Activated CD4-positive, alpha-beta T cell treated with anti-CD3 and anti-CD28 coated beads, Interleukin-2, amount 10 ng/mL, durations not matched to agents 24 days and 14 days (primary cell): ENCODE data around the gene SSU72. TPM values are rescaled to one million over a fixed set of nuclear protein-coding genes. Genes with fewer than 3 reads are reported as not detected.
"Not testable (repeated sequence)": the region's sequence is repeated elsewhere in the genome, so short reads cannot be mapped to it uniquely, and the experiment has no call there.

Experiments
- DNase-seq: peaks from one replicate; pipeline ENCODE4 v3.0.0; 2022
- H3K27ac Mint-ChIP-seq: one replicate; pipeline ENCODE4 v1.8.0; 2022; ENCODE audit warnings: mild to moderate bottlenecking, mixed read lengths
- H3K27me3 Mint-ChIP-seq: one replicate; pipeline ENCODE4 v1.8.0; 2022; ENCODE audit warnings: mixed read lengths
- H3K36me3 Mint-ChIP-seq: one replicate; pipeline ENCODE4 v1.8.0; 2022; ENCODE audit warnings: low read depth, mild to moderate bottlenecking, mixed read lengths
- H3K4me1 Mint-ChIP-seq: one replicate; pipeline ENCODE4 v1.8.0; 2021; ENCODE audit warnings: mixed read lengths
- H3K4me3 Mint-ChIP-seq: one replicate; pipeline ENCODE4 v1.8.0; 2022; ENCODE audit warnings: mild to moderate bottlenecking, moderate library complexity, mixed read lengths
- H3K9me3 Mint-ChIP-seq: one replicate; pipeline ENCODE4 v1.8.0; 2021; ENCODE audit warnings: mixed read lengths
- intact Hi-C: fragments of 100-400 bp; cut with micrococcal nuclease; formaldehyde crosslinking; loops from one replicate; pipeline ENCODE4 v1.15.1; 2023
- total RNA-seq: library from RNA; stranded (reverse); gene quantifications from 2 replicates; pipeline ENCODE4 v1.2.3, GENCODE V29; 2022

Gene SSU72
- total RNA-seq, 1 donor from 2014 or later, result 134 TPM

- Mint-ChIP-seq H3K27ac (no peak overlapping the region), H3K27me3 (no peaks in the 10 kb centered on the region), H3K36me3 (peaks cover 55% of the 10 kb centered on the region), H3K4me1 (peaks cover 17% of the 10 kb centered on the region), H3K9me3 (no peaks in the 10 kb centered on the region), H3K4me3 (no peak overlapping the region)
- intact Hi-C loops, result no loop called here
- DNase-seq, result no peak
These were observed 9.3 kb downstream of the SSU72 start for GRCh38 chr1:1565340-1565739.

- H3K27ac Mint-ChIP-seq, result no peak overlapping the region
- H3K4me3 Mint-ChIP-seq, result no peak overlapping the region
- no peaks in the 10 kb centered on the region for H3K9me3 Mint-ChIP-seq
- intact Hi-C loops, result no loop called here
- H3K27me3 Mint-ChIP-seq, result no peaks in the 10 kb centered on the region
- H3K36me3 Mint-ChIP-seq, result peaks cover 52% of the 10 kb centered on the region
- DNase-seq, result no peak
- peaks cover 9% of the 10 kb centered on the region for H3K4me1 Mint-ChIP-seq
These were observed 10.4 kb downstream of the SSU72 start for GRCh38 chr1:1564268-1564667.

GRCh38 chr1:1563688-1564087 is 11.0 kb downstream of the SSU72 start:
- Mint-ChIP-seq H3K27me3 (no peaks in the 10 kb centered on the region), H3K36me3 (peaks cover 53% of the 10 kb centered on the region), H3K9me3 (no peaks in the 10 kb centered on the region), H3K4me3 (no peak overlapping the region), H3K4me1 (peaks cover 8% of the 10 kb centered on the region), H3K27ac (no peak overlapping the region)
- intact Hi-C loops, result no loop called here
- no peak for DNase-seq

GRCh38 chr1:1562556-1563195 is 12.0 kb downstream of the SSU72 start:
- no peak for DNase-seq
- no peaks in the 10 kb centered on the region for H3K27me3 Mint-ChIP-seq
- peaks cover 9% of the 10 kb centered on the region for H3K4me1 Mint-ChIP-seq
- H3K4me3 Mint-ChIP-seq, result no peak overlapping the region
- H3K36me3 Mint-ChIP-seq, result peaks cover 55% of the 10 kb centered on the region
- no peak overlapping the region for H3K27ac Mint-ChIP-seq
- intact Hi-C loops, result no loop called here
- no peaks in the 10 kb centered on the region for H3K9me3 Mint-ChIP-seq

GRCh38 chr1:1561801-1562470 is 12.7 kb downstream of the SSU72 start:
- no peak overlapping the region for H3K27ac Mint-ChIP-seq
- H3K36me3 Mint-ChIP-seq, result peaks cover 49% of the 10 kb centered on the region
- no peaks in the 10 kb centered on the region for H3K27me3 Mint-ChIP-seq
- intact Hi-C loops, result no loop called here
- no peak for DNase-seq
- H3K4me3 Mint-ChIP-seq, result no peak overlapping the region
- H3K4me1 Mint-ChIP-seq, result peaks cover 4% of the 10 kb centered on the region
- no peaks in the 10 kb centered on the region for H3K9me3 Mint-ChIP-seq

- DNase-seq, result no peak
- Mint-ChIP-seq H3K4me1 (peaks cover 2% of the 10 kb centered on the region), H3K9me3 (no peaks in the 10 kb centered on the region), H3K27me3 (no peaks in the 10 kb centered on the region), H3K4me3 (no peak overlapping the region), H3K36me3 (peaks cover 37% of the 10 kb centered on the region), H3K27ac (no peak overlapping the region)
- intact Hi-C loops, result no loop called here
These were observed 14.5 kb downstream of the SSU72 start for GRCh38 chr1:1560178-1560577.

- Mint-ChIP-seq H3K27ac (no peak overlapping the region), H3K27me3 (no peaks in the 10 kb centered on the region), H3K4me3 (no peak overlapping the region), H3K36me3 (peaks cover 26% of the 10 kb centered on the region), H3K9me3 (no peaks in the 10 kb centered on the region), H3K4me1 (peaks cover 2% of the 10 kb centered on the region)
- DNase-seq, result no peak
- intact Hi-C loops, result no loop called here
These were observed 15.6 kb downstream of the SSU72 start for GRCh38 chr1:1559066-1559465.

- Mint-ChIP-seq H3K4me3 (no peak overlapping the region), H3K4me1 (peaks cover 2% of the 10 kb centered on the region), H3K27ac (no peak overlapping the region), H3K9me3 (no peaks in the 10 kb centered on the region), H3K36me3 (peaks cover 21% of the 10 kb centered on the region), H3K27me3 (no peaks in the 10 kb centered on the region)
- intact Hi-C loops, result no loop called here
- no peak for DNase-seq
These were observed 16.1 kb downstream of the SSU72 start for GRCh38 chr1:1558591-1558990.

- H3K4me1 Mint-ChIP-seq, intact Hi-C loops, H3K4me3 Mint-ChIP-seq, DNase-seq, H3K9me3 Mint-ChIP-seq, H3K27me3 Mint-ChIP-seq, H3K27ac Mint-ChIP-seq: not testable (repeated sequence)
- H3K36me3 Mint-ChIP-seq, result peaks cover 19% of the 10 kb centered on the region
These were observed 17.0 kb downstream of the SSU72 start for GRCh38 chr1:1557688-1558087.

- H3K9me3 Mint-ChIP-seq, H3K27ac Mint-ChIP-seq, H3K4me3 Mint-ChIP-seq, intact Hi-C loops, H3K27me3 Mint-ChIP-seq, H3K4me1 Mint-ChIP-seq, DNase-seq: not testable (repeated sequence)
- H3K36me3 Mint-ChIP-seq, result peaks cover 15% of the 10 kb centered on the region
These were observed 17.7 kb downstream of the SSU72 start for GRCh38 chr1:1556961-1557360.

- no peak for DNase-seq
- Mint-ChIP-seq H3K27me3 (no peaks in the 10 kb centered on the region), H3K36me3 (peaks cover 11% of the 10 kb centered on the region), H3K27ac (no peak overlapping the region), H3K4me3 (no peak overlapping the region), H3K4me1 (peaks cover 2% of the 10 kb centered on the region), H3K9me3 (no peaks in the 10 kb centered on the region)
- intact Hi-C loops, result no loop called here
These were observed 18.2 kb downstream of the SSU72 start for GRCh38 chr1:1556505-1556904.

GRCh38 chr1:1554926-1555915 is 19.4 kb downstream of the SSU72 start:
- Mint-ChIP-seq H3K27me3 (no peaks in the 10 kb centered on the region), H3K9me3 (no peaks in the 10 kb centered on the region), H3K27ac (no peak overlapping the region)

GRCh38 chr1:1554550-1554925 is 20.1 kb downstream of the SSU72 start:
- DNase-seq, result no peak
- intact Hi-C loops, result no loop called here
- Mint-ChIP-seq H3K27ac (no peak overlapping the region), H3K27me3 (no peaks in the 10 kb centered on the region), H3K9me3 (no peaks in the 10 kb centered on the region), H3K4me1 (peaks cover 2% of the 10 kb centered on the region), H3K36me3 (peaks cover 2% of the 10 kb centered on the region), H3K4me3 (no peak overlapping the region)

More at GRCh38 chr1:1554926-1555915, 19.4 kb downstream of the SSU72 start:
- Mint-ChIP-seq H3K36me3 (peaks cover 2% of the 10 kb centered on the region), H3K4me3 (no peak overlapping the region), H3K4me1 (peaks cover 2% of the 10 kb centered on the region)
- intact Hi-C loops, result no loop called here
- no peak for DNase-seq
